Measurements from ENCODE around the gene TMEM259. TPM values are rescaled to one million over a fixed set of nuclear protein-coding genes. Genes with fewer than 3 reads are reported as not detected.

The TMEM259 gene
- total and polyA plus RNA-seq, 2 donors (not counting 1 experiment from before 2014, with no cell fraction given), result 373 to 607 TPM

- no peak overlapping the region for H2AFZ ChIP-seq (ENCODE audit: insufficient read depth, low read depth, low read length, poor library complexity, severe bottlenecking)
- peaks cover 1 to 39% (median 13%) of the 10 kb centered on the region in 3 donors for H3K9me3 ChIP-seq (ENCODE audit: control extremely low read depth in 1 of 3, control insufficient read depth in 2 of 3, insufficient read depth in 1 of 3, low read length in 2 of 3)
- H3K27ac ChIP-seq (ENCODE audit: low read length in 2 of 2), result no peak overlapping the region
- CTCF ChIA-PET, result interaction anchor here (1.5 kb wide), 1 partner anchor 36 kb away, joined by 3 read pairs; no protein-coding TSS in a partner anchor
- no peaks in the 10 kb centered on the region for H3K27me3 Mint-ChIP-seq
- peaks cover 3 to 67% of the 10 kb centered on the region in 2 experiments for H3K36me3 ChIP-seq (replicated peaks in 1 of 2; ENCODE audit: control extremely low read depth in 1 of 2, control insufficient read depth in 1 of 2, extremely low read depth in 1 of 2, insufficient read depth in 2 of 2, low read length in 1 of 2)
- POLR2A ChIA-PET, result interaction anchor here (0.5 kb wide), 1 partner anchor 53 kb away, joined by 3 read pairs; no protein-coding TSS in a partner anchor
- H4K20me1 ChIP-seq (ENCODE audit: control insufficient read depth, insufficient read depth, low read length, poor library complexity, severe bottlenecking), result peaks cover 5% of the 10 kb centered on the region
- H3K4me2 ChIP-seq (replicated peaks; ENCODE audit: low read depth, low read length, poor library complexity, severe bottlenecking), result no peak overlapping the region
- DNase-seq (no peak), ATAC-seq (ENCODE audit: low read depth) (no peak)
- TF ChIP-seq EZH2 (IDR thresholded peaks at IDR 0.05; ENCODE audit: borderline replicate concordance, insufficient read depth, low read depth, low read length, poor library complexity, severe bottlenecking), result no peak
- TF ChIP-seq CTCF (IDR thresholded peaks at IDR 0.05), result no peak
- H3K4me3 ChIP-seq (ENCODE audit: control extremely low read depth in 1 of 5, extremely low read depth in 1 of 5, insufficient read depth in 1 of 5, low read depth in 2 of 5, low read length in 4 of 5), result no peak overlapping the region
- H3K9ac ChIP-seq (ENCODE audit: low read length), result no peak overlapping the region
- H3K9me3 Mint-ChIP-seq (ENCODE audit: insufficient read depth), result no peaks in the 10 kb centered on the region
- peaks cover 9% of the 10 kb centered on the region for H3K4me1 Mint-ChIP-seq
- H3K4me3 Mint-ChIP-seq, result no peak overlapping the region
- H3K27ac Mint-ChIP-seq, result peak overlapping the region; percentile 26
- H3K79me2 ChIP-seq (ENCODE audit: control insufficient read depth, insufficient read depth, low read length), result peaks cover 5% of the 10 kb centered on the region
- H3K27me3 ChIP-seq (replicated peaks in 1 of 4; ENCODE audit: control extremely low read depth in 1 of 4, control insufficient read depth in 3 of 4, insufficient read depth in 4 of 4, low read length in 3 of 4), result no peaks in the 10 kb centered on the region
- WGBS (ENCODE audit: insufficient coverage), result no CpG with 5 or more reads among the region's 5 CpGs
- H3K4me1 ChIP-seq (ENCODE audit: control insufficient read depth in 2 of 2, insufficient read depth in 2 of 2, low read length in 2 of 2), result peaks cover 0 to 6% of the 10 kb centered on the region in 2 donors
- intact Hi-C loops (cut with micrococcal nuclease), result no loop called here
Observed at GRCh38 chr19:1052349-1052975, 31.5 kb upstream of the TMEM259 start.

GRCh38 chr19:1051791-1052190 is 30.9 kb upstream of the TMEM259 start:
- 86% methylated on average over 10 of the region's 17 CpGs for WGBS (ENCODE audit: insufficient coverage)
- ChIA-PET POLR2A (no interaction called here), CTCF (no interaction called here)

More at GRCh38 chr19:1051791-1052190, 30.9 kb upstream of the TMEM259 start:
- Mint-ChIP-seq H3K9me3 (ENCODE audit: insufficient read depth) (no peaks in the 10 kb centered on the region), H3K4me1 (peaks cover 5% of the 10 kb centered on the region), H3K27ac (no peak overlapping the region), H3K4me3 (no peak overlapping the region), H3K27me3 (no peaks in the 10 kb centered on the region)
- no peak overlapping the region for H3K4me2 ChIP-seq (replicated peaks; ENCODE audit: low read depth, low read length, poor library complexity, severe bottlenecking)
- intact Hi-C loops (cut with micrococcal nuclease), result no loop called here
- peaks cover 0 to 66% of the 10 kb centered on the region in 2 experiments for H3K36me3 ChIP-seq (replicated peaks in 1 of 2; ENCODE audit: control extremely low read depth in 1 of 2, control insufficient read depth in 1 of 2, extremely low read depth in 1 of 2, insufficient read depth in 2 of 2, low read length in 1 of 2)
- H3K9me3 ChIP-seq (ENCODE audit: control extremely low read depth in 1 of 3, control insufficient read depth in 2 of 3, insufficient read depth in 1 of 3, low read length in 2 of 3), result peaks cover 0 to 33% (median 7%) of the 10 kb centered on the region in 3 donors
- H3K4me1 ChIP-seq (ENCODE audit: control insufficient read depth in 2 of 2, insufficient read depth in 2 of 2, low read length in 2 of 2), result peaks cover 0 to 2% of the 10 kb centered on the region in 2 donors
- H2AFZ ChIP-seq (ENCODE audit: insufficient read depth, low read depth, low read length, poor library complexity, severe bottlenecking), result no peak overlapping the region
- ATAC-seq (ENCODE audit: low read depth), result no peak
- no peaks in the 10 kb centered on the region for H3K27me3 ChIP-seq (replicated peaks in 1 of 4; ENCODE audit: control extremely low read depth in 1 of 4, control insufficient read depth in 3 of 4, insufficient read depth in 4 of 4, low read length in 3 of 4)
- TF ChIP-seq EZH2 (IDR thresholded peaks at IDR 0.05; ENCODE audit: borderline replicate concordance, insufficient read depth, low read depth, low read length, poor library complexity, severe bottlenecking) (no peak), CTCF (IDR thresholded peaks at IDR 0.05) (no peak)
- DNase-seq, result no peak
- H3K4me3 ChIP-seq (ENCODE audit: control extremely low read depth in 1 of 5, extremely low read depth in 1 of 5, insufficient read depth in 1 of 5, low read depth in 2 of 5, low read length in 4 of 5), result no peak overlapping the region
- H3K27ac ChIP-seq (ENCODE audit: low read length in 2 of 2), result no peak overlapping the region
- H3K9ac ChIP-seq (ENCODE audit: low read length), result no peak overlapping the region
- peaks cover 8% of the 10 kb centered on the region for H3K79me2 ChIP-seq (ENCODE audit: control insufficient read depth, insufficient read depth, low read length)
- peaks cover 9% of the 10 kb centered on the region for H4K20me1 ChIP-seq (ENCODE audit: control insufficient read depth, insufficient read depth, low read length, poor library complexity, severe bottlenecking)
